Activated CD4-positive, alpha-beta memory T cell treated with anti-CD3 and anti-CD28 coated beads for 36 hours (primary cell): ENCODE measurements around the gene MAN2B2. TPM values are rescaled to one million over a fixed set of nuclear protein-coding genes. Genes with fewer than 3 reads are reported as not detected.

Experiments used
- total RNA-seq, 2 experiments: library from RNA; stranded (reverse); gene quantifications; one replicate each; pipeline ENCODE4 v1.2.3, GENCODE V29; 2021

The MAN2B2 gene
- total RNA-seq, 2 experiments from 2014 or later: 16.5 to 18.0 TPM

Other genes with a start within 250 kb of the MAN2B2 start
- gene PPP2R2C, start 102.6 kb upstream of the MAN2B2 start, total RNA-seq: not detected
- 100 to 1,000 TPM; 122 to 130 TPM for gene MRFAP1, start 65.5 kb downstream of the MAN2B2 start, total RNA-seq
- 10 to 100 TPM; 19.3 to 20.3 TPM for gene S100P, start 118.7 kb downstream of the MAN2B2 start, total RNA-seq
- 10 to 100 TPM; 50.7 to 52.0 TPM for gene MRFAP1L1, start 134.7 kb downstream of the MAN2B2 start, total RNA-seq
- gene BLOC1S4, start 141.0 kb downstream of the MAN2B2 start, total RNA-seq: 10 to 100 TPM; 17.0 to 19.7 TPM
- 10 to 100 TPM; 16.1 to 16.5 TPM for gene KIAA0232, start 207.5 kb downstream of the MAN2B2 start, total RNA-seq